ENCODE data around the gene TUBGCP6.
"Not testable (repeated sequence)": the region's sequence is repeated elsewhere in the genome, so short reads cannot be mapped to it uniquely, and the experiment has no call there.

TUBGCP6 gene

DNA sequence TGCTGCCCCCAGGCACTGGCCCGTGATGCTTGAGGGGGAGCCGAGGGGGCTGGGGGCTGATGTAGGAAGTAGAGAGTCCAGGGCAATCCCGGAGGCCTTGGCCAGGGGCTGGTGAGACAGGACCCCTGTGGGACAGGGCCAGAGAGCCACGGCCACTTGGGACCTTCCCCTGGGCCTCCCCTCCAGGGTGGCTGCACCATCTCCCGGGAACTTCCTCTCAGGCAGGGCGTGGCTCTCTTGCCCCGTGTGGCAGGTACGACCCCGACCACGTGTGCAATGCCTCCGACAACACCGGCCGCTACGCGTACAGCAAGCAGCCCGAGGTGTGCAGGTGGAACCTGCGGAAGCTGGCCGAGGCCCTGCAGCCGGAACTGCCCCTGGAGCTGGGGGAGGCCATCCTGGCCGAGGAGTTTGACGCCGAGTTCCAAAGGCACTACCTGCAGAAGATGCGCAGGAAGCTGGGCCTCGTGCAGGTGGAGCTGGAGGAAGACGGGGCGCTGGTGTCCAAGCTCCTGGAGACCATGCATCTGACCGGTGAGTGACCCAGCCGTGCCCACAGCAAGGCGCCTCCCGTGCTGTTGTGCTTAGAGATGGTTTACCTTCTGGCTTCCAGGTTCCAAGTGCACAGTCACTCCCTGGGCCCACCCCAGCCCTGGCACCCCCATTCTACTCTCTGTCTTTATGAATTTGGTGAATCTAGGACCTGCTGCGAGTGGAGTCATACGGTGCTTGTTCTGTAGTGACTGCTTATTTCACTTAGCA is 34.3 kb downstream of the TUBGCP6 start:
- DNase-seq (ENCODE audit: low read depth in 2 of 2) = no peak

DNA sequence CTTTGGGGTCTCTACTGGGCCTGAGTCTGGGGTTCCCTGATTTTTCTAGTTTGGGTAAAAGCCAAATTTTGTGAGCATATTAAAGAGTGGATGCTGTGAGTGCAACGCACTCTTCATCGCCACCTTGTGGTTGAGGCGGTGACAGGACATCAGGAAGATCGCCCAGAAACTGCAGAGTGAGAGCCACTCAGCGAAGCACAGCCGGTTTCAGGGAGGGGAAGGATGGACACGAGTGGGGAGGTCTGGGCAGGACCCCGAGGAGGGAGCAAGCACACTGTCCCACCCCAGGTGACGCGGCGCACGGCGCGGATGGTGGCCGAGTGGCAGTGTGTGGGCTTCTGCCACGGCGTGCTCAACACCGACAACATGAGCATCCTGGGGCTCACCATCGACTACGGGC is 34.9 kb downstream of the TUBGCP6 start:
- peak in 1 of 2 donors; percentile 47 for DNase-seq (ENCODE audit: low read depth in 2 of 2)

DNA sequence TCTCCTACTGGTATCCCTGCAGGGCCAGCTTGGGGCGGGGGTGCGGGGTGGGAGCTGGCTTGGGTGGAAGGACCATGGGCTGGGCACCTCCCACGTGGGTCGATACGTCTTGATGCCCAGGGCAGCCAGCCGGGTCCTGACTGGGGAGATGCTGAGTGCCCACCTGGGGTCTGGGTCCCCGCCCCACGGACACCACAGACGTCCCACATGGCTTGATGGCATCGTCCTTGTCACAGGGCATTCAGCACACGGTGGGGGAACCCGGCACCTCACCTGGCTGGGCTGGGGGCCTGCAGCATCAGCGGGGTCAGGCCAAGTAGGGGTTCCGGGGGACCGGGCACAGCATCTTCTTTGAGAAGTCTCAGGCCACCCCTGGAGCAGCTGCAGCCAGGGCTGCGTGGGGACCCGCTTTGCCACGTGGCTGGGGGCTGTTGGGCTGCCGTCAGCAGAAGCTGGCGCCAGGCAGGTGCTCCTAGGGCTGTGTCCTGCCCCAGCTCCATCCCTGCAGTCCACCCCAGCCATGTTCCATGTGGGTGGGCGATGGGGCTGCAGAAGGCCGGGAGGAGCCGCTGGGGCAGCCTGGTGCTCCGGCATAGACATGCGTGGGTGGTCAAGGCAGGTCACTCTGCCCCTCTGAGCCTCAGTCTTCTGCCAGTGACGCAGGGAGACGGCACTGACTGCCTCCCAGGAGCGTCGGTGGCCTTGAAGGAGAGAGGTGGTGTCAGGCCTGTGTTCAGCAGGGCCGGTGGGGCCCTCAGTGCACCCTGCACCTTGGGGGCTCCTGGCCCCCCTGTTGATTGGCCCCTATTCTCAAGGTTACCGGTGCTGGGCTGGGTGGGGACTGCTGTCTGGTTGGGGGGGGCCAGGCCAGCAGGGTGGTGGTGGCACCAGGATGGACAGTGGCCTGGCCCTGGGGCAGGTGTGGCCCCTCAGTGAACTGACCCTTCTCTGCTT is 35.6 kb downstream of the TUBGCP6 start:
- DNase-seq (ENCODE audit: low read depth in 2 of 2) = no peak

DNA sequence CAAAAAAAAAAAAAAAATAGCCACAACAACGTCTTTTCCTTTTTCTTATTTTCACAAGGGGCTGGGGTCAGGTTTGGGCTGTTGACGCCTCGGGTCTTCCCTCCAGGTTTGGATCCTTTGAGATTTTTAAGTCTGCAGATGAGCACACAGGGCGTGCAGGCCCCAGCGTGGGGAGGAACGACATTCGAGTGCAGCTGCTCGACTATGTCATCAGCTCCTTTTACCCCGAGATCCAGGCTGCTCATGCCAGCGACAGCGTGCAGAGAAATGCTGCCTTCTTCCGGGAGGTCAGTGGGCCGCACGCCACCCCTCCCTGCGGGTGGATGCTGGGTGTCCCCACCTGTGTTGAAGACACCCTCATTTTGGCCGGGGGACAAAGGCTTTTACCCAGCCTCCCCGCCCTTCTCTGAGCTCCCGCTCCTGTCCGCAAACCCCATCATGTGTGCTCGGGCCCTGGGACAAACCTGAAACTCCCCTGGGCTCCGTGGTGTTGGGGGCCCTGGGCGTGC is 36.3 kb downstream of the TUBGCP6 start:
- no peak for DNase-seq (ENCODE audit: low read depth in 2 of 2)

DNA sequence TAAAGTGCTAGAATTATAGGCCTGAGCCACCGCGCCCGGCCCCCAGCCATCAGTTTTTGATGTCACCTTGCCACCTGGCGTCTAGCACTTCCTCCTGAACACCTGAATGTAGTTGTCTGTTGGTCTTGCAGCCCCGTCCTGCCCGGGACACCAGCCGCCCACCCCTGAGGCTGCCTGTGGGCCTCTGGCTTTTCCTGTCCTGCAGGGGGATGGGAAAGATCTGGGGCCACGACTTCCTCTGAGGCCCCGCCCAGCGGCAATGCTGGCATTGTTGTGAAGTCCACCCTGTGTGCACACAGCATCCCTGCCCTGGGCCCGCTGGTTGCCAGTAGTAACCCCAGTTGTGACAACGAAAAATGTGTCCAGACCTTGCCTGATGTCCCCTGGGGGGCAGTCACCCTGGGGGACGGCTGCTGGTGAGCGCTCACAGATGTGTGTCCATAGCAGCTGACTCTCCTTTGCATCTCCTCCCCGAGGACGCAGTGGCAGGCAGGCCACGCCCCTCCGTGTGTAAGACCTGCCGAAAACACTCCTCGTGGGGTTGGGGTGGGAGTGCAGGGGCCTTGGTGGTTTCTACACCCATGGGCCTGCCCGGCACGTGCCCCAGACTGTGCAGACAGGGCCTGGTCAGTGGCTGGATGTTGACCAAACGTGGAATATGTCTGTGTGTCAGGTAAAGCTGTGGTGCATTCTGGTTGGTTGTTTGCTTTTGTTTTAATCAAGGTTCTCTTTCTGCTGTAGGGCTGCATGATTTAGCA is 37.3 kb downstream of the TUBGCP6 start:
- DNase-seq (ENCODE audit: low read depth in 2 of 2) = no peak

DNA sequence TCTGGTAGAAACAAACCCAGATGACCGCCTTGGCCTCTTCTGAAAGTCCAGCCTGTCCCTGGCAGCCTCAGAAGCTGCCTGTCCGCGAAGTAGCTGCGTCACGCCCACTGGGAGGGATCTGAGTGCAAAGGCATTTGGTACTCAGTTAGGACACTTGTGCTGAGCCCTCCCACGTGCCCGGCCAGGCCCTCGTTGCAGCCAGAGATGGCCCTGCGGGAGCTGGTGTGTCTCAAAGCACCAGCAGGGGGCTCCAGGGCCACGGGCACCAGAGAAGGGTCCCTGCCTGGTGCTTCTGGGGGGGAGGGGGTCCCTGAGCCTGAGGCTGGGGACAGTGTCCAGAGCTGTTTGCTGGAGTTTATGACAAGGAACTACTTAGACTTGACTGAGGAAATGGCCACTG is 38.2 kb downstream of the TUBGCP6 start:
- DNase-seq (ENCODE audit: low read depth in 2 of 2) = no peak

DNA sequence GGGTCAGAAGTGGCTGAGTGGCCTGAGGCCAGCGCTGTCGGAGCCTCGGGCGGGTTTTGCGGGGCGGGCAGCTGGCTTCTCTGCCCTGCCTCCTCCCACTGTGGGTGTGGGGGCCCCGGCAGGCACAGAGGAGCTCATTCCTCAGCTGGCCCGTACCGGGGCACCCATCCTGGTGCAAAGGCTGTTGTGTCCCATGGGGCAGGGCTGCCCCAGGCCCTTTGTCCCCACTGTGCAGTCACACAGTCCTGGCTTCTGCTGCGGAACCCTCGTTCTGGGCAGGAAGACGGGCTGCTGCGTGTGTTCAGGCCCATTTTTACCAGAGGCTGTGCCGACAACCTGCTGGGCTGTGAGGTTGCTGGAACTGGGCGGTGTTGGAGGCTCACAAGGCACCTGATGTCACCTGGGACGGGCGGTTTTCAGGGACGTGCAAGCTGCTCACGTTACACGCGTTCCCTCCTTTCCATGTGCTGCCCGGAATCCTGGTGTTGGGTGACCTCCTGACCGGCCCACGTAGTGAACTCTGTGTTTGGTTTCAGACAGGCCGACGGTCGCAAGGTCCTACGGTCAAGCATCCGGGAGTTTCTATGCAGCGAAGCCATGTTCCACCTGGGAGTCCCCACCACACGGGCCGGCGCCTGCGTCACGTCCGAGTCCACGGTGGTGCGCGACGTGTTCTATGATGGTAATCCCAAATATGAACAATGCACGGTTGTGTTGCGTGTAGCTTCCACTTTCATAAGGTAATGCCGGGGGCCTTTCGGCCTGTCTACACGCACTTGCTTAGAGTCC is 38.8 kb downstream of the TUBGCP6 start:
- no peak for DNase-seq (ENCODE audit: low read depth in 2 of 2)

DNA sequence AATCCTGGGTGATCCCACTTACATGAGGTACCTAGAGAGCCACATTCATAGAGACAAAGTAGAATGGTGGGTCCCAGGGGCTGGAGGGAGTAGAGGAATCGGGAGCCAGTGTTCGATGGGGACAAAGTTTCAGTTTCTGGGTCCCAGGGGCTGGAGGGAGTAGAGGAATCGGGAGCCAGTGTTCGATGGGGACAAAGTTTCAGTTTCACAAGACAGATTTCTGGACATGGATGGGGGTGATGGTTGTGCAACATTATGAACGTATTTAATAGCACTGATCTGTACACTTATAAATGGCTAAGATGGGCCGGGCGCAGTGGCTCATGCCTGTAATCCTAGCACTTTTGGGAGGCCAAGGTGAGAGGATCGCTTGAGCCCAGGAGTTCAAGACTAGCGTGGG is 39.8 kb downstream of the TUBGCP6 start:
- DNase-seq (ENCODE audit: low read depth in 2 of 2) = not testable (repeated sequence)

DNA sequence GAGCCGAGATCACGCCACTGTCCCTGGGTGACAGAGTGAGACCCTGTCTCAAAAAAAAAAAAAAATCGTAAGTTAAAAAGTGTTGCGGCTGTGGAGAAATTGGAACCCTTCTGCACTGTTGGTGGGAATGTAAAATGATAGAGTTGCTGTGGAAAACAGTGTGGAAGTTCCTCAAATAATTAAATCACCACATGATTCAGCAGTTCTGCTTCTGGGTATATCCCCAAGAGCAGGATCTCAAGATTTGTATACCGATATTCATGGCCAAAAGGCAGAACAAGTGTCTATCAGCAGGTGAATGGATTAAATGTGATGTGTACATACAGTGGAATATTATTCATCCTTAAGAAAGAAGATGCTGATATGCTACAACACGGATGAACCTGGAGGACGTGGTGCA is 40.3 kb downstream of the TUBGCP6 start:
- no peak for DNase-seq (ENCODE audit: low read depth in 2 of 2)

DNA sequence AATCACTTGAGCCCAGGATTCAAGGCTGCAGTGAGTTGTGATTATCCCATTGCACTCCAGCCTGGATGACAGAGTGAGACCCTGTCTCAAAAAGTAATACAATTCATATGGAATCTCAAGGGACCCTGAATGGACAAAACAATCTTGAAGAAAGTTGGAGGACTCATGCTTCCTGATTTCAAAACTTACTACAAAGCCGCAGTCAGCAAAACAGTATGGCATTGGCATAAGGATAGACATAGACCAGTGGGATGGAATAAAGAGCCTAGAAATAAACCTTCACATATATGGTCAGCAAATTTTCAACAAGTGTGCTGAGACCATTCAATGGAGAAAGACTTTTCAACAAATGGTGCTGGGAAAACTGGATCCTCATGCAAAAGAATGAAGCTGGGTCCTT is 41.5 kb downstream of the TUBGCP6 start:
- no peak for DNase-seq (ENCODE audit: low read depth in 2 of 2)

DNA sequence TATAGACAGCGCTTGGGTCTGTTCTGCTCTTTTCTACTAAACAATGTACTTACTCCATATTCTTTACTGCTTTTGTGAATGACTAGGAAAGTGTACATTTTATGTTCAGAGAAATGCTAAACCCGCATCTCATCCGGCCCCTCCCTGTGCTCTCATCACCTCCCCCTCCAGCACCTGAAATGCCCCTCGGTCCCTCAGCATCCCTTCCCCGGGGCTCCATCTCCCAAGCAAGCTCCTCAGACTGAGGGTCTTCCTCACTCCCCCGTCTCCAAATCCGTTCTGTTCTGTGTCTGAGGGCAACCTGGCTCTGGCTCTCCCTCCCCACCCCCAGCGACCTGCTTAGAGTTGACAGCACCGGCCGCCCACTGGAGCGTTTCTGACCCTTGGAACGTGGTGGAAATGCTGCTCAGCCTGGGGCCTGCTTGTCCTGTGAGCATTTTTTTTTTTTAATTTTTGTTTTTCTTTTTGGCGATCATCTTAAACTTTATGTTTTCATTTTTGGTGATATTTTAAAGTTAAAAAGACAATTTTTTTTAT is 42.6 kb downstream of the TUBGCP6 start:
- no peak for DNase-seq (ENCODE audit: low read depth in 2 of 2)

DNA sequence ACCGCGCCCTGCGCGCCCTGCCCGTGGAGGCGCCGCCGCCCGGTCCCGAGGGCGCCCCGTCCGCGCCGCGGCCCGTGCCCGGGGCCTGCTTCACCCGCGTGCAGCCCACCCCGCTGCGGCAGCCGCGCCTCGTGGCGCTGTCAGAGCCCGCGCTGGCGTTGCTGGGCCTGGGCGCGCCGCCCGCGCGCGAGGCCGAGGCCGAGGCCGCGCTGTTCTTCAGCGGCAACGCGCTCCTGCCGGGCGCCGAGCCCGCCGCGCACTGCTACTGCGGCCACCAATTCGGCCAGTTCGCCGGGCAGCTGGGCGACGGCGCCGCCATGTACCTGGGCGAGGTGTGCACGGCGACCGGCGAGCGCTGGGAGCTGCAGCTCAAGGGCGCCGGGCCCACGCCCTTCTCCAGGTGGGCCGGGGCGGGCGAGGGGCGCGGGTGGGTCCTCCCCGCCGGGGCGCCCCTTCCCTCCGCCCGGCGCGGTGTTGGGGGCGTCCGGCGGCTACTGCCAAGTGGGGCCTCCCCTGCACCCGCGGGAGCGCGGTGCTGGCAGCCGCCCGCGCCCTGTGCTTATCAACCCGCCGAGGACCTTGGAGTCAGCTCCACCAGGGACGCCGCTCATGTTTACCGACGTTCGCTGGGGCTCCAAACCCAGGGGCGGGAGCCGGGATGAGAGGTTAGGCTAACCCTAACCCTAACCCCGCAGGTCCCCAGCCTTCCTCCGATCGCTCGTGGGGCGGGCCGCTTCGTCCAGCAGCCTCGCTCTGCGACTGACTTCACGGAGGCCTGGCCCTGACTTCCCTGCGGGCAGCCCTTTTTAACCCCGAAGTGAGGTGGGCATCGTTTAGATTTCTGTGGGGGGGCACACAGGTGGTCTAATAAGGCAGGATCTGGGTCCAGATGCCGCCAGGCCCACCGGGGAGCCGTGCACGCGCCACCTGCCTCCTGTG is 43.4 kb downstream of the TUBGCP6 start:
- no peak for DNase-seq (ENCODE audit: low read depth in 2 of 2)

DNA sequence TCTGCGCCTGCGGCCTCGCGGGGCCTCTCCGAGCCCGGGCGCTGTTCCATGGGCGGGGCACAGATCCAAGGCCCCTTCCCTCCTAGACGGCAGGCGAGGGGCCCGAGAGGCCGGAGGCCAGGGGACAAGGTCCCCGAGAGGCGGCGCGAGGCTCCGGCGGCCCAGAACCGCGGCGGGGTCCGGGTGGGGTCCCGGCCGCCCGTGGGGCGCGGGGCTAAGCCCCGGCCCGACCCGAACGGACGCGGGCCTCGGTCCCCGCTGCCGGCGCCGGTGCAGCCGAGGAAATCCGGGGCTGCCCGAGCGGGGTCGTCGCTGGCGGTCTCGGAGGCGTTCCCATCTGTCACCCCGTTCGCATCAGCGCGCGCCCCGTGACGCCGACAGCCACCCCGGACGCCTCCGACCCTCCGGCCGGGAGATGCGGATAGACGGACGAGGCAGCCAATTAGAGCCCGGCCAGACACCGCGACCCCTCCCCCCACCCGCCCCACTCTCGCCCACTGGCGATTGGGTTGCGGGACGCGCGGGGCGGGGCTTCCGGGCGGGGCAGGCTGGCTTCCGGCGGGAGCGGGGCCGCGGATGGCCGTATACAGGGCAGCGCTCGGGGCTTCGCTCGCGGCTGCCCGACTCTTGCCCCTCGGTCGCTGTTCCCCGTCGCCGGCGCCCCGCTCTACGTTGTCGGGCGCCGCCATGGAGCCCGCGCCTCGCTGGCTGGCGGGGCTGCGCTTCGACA is 44.2 kb downstream of the TUBGCP6 start, which contains the start of gene SELENOO:
TSS of gene SELENOO (plus strand) at position 551 of the 730 bp plus-strand sequence. CDS start at position 577, 26 bp downstream.
- peak; percentile 83 to 86 for DNase-seq (ENCODE audit: low read depth in 2 of 2)

DNA sequence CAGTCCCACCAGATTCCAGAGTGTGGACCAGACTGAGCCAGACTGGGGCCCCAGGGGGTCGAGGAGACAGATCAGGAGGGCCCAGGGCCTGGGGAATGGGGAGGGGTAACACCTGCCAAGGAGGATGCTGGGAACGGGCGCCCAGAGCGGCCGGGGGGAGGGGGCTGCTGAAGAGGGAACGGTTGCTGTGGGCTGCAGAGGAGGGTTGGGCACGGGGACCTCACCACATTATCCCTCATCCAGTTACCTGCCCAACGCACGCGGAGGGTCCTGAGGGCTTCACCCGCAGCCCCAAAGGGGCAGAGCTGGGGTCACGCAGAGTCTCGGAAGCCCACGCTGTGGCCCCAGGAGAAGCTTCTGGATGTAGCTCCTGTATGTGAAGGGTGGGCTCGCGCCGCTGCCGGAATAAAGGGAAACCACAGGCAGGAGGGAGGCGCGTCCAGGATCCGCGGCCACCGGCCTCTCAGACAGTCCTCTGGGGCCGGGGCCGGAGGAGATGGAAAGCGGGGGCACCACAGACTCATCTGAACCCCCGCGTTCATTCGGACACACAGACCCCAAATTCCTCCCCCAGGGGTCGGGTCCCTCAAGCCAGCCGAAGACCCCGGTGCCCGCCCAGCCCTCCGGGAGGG is 44.9 kb downstream of the TUBGCP6 start:
- no peak for DNase-seq (ENCODE audit: low read depth in 2 of 2)

DNA sequence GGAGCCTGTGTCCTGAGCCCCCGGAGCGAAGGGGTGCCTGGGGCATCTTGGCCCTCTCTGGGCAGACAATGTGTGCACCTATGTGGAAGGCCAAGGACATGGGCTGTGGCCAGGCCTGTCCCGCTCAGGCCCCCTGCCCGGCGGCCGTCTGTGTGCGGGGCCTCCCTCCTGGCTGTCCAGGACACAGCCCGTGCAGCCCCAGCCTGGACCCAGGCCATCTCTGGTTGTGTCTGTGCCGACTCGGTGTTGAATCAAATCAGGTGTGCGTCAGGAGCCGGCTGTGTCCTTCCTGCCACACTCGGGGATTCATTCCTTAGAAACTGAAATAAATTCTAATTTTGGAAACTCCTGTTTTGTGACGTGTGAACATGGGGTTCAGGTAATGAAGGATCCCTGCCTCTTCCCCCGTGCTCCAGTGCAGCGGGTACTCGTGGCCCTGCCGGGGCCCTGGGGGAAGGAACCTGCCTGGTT is 45.5 kb downstream of the TUBGCP6 start:
- no peak for DNase-seq (ENCODE audit: low read depth in 2 of 2)

DNA sequence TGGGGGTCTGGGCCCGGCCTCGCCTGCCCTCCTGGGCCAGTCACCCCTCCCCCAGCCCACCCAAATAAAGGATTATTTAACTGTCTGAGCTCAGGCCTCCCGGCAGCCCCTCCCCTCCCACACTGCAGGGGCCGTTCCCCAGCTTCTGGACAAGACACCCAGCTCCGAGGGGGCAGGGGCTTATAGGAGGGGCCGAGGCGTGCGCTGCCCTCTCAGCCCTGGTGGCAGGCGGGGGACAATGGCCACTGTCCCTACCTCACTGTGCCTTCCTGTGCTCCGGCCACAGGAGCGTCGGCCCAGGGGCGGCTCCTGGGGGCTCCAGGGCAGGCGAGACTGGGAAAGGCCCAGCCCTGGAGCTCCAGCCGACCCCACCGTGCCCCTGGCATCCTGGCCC is 46.2 kb downstream of the TUBGCP6 start:
- no peak for DNase-seq (ENCODE audit: low read depth in 2 of 2)

DNA sequence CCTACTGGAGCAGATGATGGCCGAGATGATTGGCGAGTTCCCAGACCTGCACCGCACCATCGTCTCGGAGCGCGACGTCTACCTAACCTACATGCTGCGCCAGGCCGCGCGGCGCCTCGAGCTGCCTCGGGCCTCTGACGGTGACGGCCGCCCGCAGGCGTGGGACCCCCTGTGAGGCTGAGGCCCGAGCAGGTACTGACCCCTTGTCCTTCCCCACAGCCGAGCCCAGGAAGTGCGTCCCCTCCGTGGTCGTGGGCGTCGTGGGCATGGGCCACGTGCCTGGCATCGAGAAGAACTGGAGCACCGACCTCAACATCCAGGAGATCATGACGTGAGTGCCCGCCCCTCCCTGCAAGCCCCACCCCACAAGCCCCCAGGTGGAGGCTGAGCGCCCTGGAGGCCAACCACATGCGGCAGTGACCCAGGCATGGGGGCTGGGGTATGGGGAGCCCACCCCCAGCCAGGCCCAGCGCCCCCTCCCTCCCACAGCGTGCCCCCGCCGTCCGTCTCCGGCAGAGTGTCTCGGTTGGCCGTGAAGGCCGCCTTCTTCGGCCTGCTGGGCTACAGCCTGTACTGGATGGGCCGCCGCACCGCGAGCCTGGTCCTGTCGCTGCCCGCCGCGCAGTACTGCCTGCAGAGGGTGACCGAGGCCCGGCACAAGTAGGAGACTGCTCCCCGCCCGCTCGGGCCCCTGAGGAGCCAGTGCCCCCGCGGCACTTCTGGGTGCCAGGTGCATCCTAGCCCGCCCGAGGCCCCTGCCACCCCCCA is 46.8 kb downstream of the TUBGCP6 start:
- DNase-seq (ENCODE audit: low read depth in 2 of 2) = no peak

Data from stimulated activated CD4-positive, alpha-beta T cell treated with anti-CD3 and anti-CD28 coated beads, Interleukin-15, amount 100 ng/mL, for 48 hours (primary cell).